Hippocampal formation (tissue), 2 donors: ENCODE data around the gene RGMA.

Experiments used
- DNase-seq, 2 donors: peaks; one replicate each; lab custom pipeline; 2025; lab: John Stamatoyannopoulos, UW

Gene RGMA, protein sequence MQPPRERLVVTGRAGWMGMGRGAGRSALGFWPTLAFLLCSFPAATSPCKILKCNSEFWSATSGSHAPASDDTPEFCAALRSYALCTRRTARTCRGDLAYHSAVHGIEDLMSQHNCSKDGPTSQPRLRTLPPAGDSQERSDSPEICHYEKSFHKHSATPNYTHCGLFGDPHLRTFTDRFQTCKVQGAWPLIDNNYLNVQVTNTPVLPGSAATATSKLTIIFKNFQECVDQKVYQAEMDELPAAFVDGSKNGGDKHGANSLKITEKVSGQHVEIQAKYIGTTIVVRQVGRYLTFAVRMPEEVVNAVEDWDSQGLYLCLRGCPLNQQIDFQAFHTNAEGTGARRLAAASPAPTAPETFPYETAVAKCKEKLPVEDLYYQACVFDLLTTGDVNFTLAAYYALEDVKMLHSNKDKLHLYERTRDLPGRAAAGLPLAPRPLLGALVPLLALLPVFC

DNA sequence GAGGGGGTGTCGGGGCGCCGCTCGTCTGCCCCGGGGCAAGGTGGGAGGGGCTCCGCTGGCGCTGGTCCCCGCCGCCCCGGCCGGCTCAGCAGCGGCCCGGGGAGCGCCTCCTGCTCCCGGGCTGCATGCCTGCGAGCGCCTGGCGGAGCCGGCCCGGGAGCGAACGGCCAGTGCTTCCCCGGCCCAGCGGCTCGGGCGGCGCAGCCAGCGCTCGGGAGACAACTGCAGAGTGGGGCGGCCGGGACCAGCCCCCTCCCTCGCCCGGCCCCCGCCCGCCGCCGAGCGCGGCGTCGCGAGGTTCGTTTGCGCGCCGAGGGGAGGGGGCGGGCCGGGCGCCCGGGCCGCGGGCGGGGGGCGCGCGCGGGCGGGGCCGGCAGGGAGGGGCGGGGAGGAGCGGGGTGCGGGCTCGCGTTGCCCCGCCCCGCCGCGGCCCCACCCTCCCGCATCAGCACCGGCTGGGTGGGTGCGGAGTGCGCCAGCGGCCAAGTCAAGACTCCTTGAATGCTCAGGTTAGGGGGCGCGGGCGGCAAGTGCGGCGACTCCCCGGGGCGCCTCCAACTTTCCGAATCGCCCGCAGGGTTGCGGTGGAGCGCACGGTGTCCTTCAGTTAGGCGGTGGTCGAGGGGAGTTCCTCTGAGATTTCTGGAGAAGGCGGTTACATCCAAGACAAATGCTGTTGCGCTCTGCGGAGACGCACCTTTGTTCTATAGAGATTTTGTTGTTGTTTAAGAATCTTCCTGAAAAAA is at the start of gene RGMA:
Gene RGMA (minus strand): TSS at position 231 of the 746 bp plus-strand sequence. CDS start 279 bp downstream, outside the sequence.
- peak in 1 of 2 donors; percentile 23 for DNase-seq

DNA sequence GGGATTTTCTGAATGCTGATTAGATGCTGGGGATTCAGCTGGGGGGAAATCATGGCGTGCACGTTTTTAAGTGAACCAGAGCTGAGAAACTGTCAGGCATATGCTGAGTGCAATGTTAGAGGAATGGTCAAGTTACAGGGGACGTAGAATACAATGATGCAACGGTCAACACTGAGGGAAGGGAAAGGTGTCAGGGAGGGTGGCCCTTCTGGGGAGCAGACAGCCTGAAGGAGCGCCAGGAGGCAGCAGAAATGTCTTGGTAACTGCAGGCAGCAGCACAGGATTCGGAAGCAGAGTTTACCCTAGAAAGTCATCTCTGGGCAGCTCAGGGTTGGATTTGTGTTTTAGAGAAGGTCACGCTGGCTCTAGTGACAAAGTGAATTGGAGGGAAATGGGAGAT is 47.6 kb upstream of the RGMA start:
- DNase-seq: no peak

GRCh38 chr15:93135997-93136397 is 47.0 kb upstream of the RGMA start:
- no peak for DNase-seq

- no peak for DNase-seq
Measured at GRCh38 chr15:93135459-93135858, 46.4 kb upstream of the RGMA start.

GRCh38 chr15:93131485-93132095 is 42.6 kb upstream of the RGMA start:
- DNase-seq: no peak

DNA sequence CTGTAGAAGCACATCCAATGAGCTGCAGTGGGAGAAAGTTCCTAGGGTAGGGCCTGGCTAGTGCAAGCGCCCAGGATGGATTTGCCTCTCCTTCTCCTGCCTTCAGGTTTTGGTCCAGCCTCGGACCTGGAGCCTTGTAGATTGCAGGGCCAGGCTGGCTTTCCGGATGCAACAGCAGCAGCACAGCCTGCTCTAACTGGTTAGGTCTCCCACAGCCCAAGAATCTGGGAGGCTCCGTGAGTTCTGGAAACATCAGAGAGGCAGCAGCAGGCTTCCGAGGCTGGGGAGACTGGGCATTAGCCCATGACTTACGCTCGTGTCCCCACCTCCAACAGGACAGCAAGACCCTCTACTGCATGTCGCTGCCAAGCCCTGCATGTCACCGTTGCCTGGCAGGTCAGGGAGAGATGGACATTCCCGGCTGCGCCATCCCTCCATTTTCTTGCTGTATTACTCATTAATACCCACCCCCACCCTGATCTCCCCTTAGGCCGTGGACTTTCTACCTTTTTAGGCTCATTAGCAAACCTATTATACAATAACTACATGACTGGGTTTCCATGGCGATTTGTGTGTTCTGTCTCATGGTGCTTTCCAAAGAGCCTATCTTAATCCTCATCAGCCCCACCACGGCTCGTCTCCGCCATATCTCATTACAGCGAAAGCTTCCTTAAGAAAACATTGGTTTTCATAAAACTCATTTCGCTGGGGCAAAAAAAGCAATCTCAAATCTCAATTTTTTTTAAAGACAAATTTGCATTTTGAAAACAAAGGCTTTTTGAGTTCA is 40.9 kb upstream of the RGMA start:
- DNase-seq: no peak

- no peak for DNase-seq
Measured at GRCh38 chr15:93127286-93127685, 38.3 kb upstream of the RGMA start.

- no peak for DNase-seq
Measured at GRCh38 chr15:93126599-93126998, 37.6 kb upstream of the RGMA start.

DNA sequence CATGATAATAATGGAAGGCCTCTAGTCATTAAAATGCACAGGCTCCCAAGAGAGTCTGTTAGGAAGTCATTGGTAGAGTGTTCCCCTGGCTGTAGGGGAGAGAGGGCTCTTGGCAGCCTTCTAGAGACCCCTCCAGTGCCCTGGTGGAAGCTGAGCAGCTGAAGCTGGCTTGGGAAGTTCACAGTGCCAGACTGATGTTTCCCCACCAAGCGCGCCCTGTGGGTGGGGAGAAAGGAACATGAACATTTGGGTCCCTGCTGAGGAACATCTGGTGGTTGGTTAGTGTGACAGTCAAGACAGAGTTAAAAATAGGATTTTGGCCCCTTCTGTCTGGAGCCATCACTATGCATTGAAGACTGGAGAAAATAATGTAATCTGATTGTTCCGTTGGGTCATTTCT is 37.1 kb upstream of the RGMA start:
- DNase-seq: no peak

GRCh38 chr15:93124126-93124525 is 35.1 kb upstream of the RGMA start:
- no peak for DNase-seq

GRCh38 chr15:93121973-93122910 is 33.2 kb upstream of the RGMA start:
- no peak for DNase-seq

DNA sequence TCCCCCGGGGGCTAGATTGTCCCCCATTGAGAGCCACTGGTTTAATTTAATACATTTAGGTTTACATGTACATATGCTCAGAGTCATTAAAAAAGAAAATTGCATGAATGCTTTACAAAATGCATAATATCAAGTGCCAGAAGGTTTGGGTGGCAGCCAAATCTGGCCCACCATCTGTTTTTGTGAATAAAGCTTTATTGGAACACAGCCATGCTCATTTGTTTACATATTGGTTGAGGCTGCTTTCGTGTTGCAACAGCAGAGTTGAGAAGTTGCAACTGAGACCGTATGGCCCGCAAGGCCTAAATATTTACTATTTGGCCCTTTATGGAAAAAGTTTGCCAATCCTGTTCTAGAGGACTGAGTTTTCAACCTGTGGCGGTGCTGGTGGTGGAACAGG is 32.1 kb upstream of the RGMA start:
- no peak for DNase-seq

GRCh38 chr15:93118904-93119303 is 29.9 kb upstream of the RGMA start:
- no peak for DNase-seq

- DNase-seq: no peak
Measured at GRCh38 chr15:93111451-93111850, 22.4 kb upstream of the RGMA start.

DNA sequence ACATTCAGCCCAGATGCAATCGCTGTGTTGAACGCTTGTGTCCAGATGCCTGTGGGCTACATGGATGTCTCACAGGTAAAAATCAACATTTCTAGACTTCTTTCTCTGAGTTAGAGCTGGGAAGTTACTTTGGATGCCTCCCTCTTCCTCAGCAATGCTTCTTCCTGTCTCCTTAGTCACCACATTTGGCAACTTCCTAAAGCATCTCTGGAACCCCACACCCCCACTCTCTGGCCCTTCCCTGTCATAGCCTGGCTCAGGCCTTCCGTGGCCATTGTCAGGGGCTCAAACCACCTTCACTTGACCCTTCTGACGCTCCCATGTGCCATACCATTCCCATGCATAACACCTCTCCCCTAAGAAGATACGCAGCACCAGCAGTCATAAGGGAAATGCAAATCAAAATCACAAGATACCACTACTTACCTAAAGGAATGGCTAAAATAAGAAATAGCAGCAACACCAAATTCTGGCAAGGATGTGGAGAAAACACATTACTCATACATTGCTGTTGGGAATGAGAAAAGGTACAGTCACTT is 21.6 kb upstream of the RGMA start:
- no peak for DNase-seq

- DNase-seq: no peak
Measured at GRCh38 chr15:93109336-93110102, 20.5 kb upstream of the RGMA start.

DNA sequence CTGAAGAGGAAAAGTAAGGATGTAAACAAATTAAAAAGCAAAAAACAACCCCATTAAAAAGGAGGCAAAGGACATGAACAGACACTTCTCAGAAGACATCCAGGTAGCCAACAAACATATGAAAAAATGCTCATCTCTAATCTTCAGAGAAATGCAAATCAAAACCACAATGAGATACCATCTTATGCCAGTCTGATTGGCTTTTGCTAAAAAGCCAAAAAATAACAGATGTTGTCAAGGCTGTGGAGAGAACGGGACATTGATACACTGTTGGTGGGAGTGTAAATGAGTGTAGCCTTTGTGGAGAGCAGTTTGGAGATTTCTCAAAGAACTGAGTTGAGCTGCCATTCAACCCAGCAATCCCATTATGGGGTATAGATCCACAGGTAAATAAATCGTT is 18.6 kb upstream of the RGMA start:
- no peak for DNase-seq

DNA sequence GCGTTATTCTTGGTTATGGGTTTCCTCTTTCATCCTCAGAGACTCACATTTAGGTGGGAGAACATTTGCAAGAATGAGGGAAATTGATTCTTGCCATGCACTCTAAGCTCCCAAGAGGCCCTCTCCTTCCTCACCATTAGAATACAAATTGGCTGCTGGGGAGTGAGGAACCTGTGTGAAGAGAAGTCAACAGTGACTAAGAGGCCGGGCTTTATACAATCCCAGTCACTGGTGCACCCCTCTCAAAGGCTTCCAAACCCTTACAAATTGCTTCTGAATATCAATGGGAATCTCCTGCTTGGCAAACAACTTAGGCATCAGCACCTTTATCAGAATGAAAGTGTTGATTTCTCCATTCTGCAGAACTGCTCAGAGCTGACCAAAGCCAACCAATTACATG is 16.5 kb upstream of the RGMA start:
- no peak for DNase-seq

GRCh38 chr15:93103823-93104222 is 14.8 kb upstream of the RGMA start:
- DNase-seq: no peak

DNA sequence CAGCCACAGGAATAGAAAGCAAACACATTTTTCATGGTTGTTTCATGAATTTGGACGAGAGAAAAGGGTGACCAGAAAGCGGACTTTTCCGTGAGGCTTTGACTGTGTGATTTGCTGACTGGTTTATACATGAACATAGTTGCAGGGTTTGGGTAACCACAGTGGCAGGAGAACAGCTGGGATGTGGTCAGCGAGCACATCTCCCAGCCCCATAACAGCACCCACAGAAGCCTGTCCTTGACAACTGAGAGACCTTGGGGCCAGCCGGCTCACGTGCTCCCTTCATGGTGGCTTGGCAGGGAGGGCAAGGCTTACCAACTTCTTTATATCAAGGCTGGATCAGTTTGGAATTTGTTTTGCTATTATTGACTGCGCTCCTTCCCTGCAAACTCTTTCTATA is 13.2 kb upstream of the RGMA start:
- no peak for DNase-seq
